Measurements from ENCODE around the gene FAM83B.

FAM83B gene

DNA sequence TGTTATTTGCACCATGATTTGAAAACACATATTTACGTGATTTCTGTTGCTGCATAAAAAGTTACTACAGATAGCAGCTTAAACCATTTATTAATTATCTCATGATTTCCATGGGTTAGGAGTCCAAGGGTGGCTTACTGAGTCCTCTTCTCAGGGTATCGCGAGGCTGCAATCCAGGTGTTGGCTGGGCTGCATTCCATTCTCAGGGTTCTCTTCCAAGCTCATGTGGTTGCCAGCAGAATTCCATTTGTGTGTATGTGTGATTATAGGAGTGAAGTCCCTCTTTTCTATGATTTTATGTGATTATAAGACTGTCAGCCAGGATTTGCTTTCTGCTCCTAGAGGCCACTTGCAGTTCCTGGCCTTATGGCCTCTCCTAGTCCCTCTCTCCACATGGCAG lies 135.1 kb downstream of the FAM83B start:
- no peak overlapping the region for H3K4me2 ChIP-seq
- no peak overlapping the region for H3K4me3 ChIP-seq
- TF ChIP-seq Cebpa-rat (IDR thresholded peaks at IDR 0.05) = no peak
- no peaks in the 10 kb centered on the region for H3K36me3 ChIP-seq
- H3K9me3 ChIP-seq (replicated peaks in 1 of 11) = peaks cover 9 to 34% (median 15%) of the 10 kb centered on the region in 11 experiments; a peak in 18 of 22 replicates
- H3K9ac ChIP-seq = no peak overlapping the region
- no peaks in the 10 kb centered on the region for H4K20me1 ChIP-seq
- H3K4me1 ChIP-seq = no peaks in the 10 kb centered on the region
- H3K27me3 ChIP-seq = no peaks in the 10 kb centered on the region
- H3K27ac ChIP-seq = no peak overlapping the region

DNA sequence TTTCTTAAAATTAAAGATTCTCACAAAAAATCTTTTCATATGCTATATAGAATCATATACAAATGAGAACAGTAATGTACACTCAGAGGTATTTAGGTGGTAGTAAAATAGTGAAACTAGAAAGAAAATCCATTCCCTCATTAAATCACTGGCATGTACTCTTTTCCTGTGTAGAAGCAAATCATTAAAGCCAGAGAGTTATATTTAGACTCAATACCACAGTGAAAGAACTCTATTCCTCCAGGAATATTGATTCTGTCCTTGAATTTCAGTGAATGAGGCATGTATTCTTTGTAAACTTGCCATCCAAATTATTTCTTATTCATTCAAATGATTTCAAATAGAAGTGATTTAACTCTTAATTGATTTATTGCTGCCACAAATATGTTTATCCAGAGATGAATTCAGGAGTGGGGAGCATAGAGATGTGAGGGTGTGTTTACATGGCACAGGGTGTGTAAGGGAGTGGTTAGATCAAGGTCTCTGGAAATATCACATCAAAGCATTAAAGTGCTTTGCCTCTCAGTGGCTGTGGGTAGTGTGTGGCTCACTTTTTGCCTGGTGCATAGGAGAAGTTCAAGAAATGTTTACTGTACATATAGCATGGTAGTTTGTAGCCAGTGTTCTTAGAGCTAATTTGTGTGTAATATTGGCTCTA lies 141.2 kb downstream of the FAM83B start:
- Histone ChIP-seq H3K4me2 (no peak overlapping the region), H3K9ac (no peak overlapping the region), H3K9me3 (replicated peaks in 1 of 11) (peaks cover 14 to 45% (median 19%) of the 10 kb centered on the region in 11 experiments), H3K36me3 (no peaks in the 10 kb centered on the region), H3K4me3 (no peak overlapping the region), H3K27ac (no peak overlapping the region), H4K20me1 (no peaks in the 10 kb centered on the region), H3K4me1 (no peaks in the 10 kb centered on the region), H3K27me3 (no peaks in the 10 kb centered on the region)
- TF ChIP-seq Cebpa-rat (IDR thresholded peaks at IDR 0.05) = no peak

DNA sequence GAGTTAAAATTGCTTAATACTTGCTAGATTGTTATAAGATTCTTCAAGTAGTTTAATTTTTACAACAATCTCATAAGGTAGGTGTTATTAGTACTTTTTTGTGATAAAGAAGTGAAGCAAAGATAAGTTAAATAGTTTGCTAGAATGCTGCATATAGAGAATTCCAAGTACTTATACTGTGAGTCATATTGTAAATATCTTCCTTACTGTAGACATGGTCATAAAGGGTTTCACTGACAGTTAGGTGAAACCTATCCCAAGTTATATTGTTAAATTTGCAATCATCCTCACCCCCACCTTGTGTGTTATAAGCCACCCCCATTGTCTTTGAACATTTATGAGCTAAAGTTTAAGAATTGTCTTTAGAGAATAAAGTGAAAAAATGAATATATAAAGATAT lies 142.0 kb downstream of the FAM83B start:
- Histone ChIP-seq H3K4me1 (no peaks in the 10 kb centered on the region), H3K27me3 (no peaks in the 10 kb centered on the region), H3K27ac (no peak overlapping the region), H4K20me1 (no peaks in the 10 kb centered on the region), H3K9me3 (replicated peaks in 1 of 11) (peaks cover 20 to 49% (median 25%) of the 10 kb centered on the region in 11 experiments), H3K9ac (no peak overlapping the region), H3K4me2 (no peak overlapping the region), H3K36me3 (no peaks in the 10 kb centered on the region), H3K4me3 (no peak overlapping the region)
- TF ChIP-seq Cebpa-rat (IDR thresholded peaks at IDR 0.05) = no peak

DNA sequence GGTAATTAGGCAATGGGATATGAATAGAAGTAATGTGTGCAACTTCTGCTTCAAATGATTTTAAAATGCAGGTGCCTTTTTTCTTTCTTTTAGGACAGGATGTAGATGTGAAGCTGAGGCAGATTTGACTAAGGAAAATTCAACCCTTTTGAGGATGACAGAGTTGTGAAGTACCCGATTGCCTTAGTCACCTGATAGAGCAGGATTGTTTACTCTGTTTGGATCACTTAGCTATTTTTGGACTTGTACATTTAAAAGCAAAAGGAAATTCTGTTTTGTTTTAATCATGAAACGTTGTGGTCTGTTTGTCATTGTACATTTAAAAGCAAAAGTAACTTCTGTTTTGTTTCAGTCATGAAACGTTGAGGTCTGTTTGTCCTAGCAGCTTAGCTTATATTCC lies 143.4 kb downstream of the FAM83B start:
- Histone ChIP-seq H3K27ac (no peak overlapping the region), H3K27me3 (no peaks in the 10 kb centered on the region), H3K9ac (no peak overlapping the region), H3K36me3 (no peaks in the 10 kb centered on the region), H3K4me2 (no peak overlapping the region; a peak in 1 of 22 replicates), H3K4me1 (no peaks in the 10 kb centered on the region), H3K4me3 (no peak overlapping the region), H4K20me1 (no peaks in the 10 kb centered on the region), H3K9me3 (replicated peaks in 1 of 11) (peaks cover 11 to 55% (median 29%) of the 10 kb centered on the region in 11 experiments)
- TF ChIP-seq Cebpa-rat (IDR thresholded peaks at IDR 0.05) = no peak

All from BLaER1 treated with 17β-estradiol and CSF1 and Interleukin-3, amounts not matched to agents 10 nM and 100 nM (cell line).